Measurements from ENCODE around the gene HSPA4.

Gene HSPA4

DNA sequence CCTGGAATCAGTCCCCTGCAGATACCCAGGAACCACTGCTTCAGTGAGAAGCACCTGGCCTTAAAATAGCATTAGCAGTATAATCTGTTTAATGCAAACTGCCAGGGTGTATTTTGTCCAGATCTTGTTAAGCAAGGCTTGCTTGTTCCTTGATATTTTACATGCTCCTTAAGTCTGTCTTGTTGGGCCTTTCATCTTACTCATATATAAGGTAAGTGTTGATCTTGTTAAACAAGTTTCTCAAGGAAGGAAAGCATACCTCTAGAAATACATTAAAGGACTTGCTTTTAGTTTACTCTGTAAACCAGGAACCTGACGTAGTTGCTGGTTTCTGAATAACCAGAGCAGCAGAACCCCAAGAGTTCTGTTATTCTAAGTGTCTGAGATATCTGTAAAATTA lies 13.7 kb downstream of the HSPA4 start:
- Histone ChIP-seq H3K27ac (ENCODE audit: poor library complexity, severe bottlenecking) (no peak overlapping the region), H3K27me3 (ENCODE audit: insufficient read depth, poor library complexity, severe bottlenecking) (no peaks in the 10 kb centered on the region), H3K9me3 (ENCODE audit: severe bottlenecking) (no peaks in the 10 kb centered on the region), H3K4me1 (ENCODE audit: insufficient read depth, poor library complexity, severe bottlenecking) (peaks cover 11% of the 10 kb centered on the region), H3K4me3 (ENCODE audit: severe bottlenecking) (no peak overlapping the region), H3K36me3 (ENCODE audit: low read depth) (peaks cover 60% of the 10 kb centered on the region)
- ATAC-seq (ENCODE audit: low read depth) = no peak; the same call in 2 of the 3 replicates
- no peak for DNase-seq (ENCODE audit: low spot score)
- TF ChIP-seq, protein P1, sequence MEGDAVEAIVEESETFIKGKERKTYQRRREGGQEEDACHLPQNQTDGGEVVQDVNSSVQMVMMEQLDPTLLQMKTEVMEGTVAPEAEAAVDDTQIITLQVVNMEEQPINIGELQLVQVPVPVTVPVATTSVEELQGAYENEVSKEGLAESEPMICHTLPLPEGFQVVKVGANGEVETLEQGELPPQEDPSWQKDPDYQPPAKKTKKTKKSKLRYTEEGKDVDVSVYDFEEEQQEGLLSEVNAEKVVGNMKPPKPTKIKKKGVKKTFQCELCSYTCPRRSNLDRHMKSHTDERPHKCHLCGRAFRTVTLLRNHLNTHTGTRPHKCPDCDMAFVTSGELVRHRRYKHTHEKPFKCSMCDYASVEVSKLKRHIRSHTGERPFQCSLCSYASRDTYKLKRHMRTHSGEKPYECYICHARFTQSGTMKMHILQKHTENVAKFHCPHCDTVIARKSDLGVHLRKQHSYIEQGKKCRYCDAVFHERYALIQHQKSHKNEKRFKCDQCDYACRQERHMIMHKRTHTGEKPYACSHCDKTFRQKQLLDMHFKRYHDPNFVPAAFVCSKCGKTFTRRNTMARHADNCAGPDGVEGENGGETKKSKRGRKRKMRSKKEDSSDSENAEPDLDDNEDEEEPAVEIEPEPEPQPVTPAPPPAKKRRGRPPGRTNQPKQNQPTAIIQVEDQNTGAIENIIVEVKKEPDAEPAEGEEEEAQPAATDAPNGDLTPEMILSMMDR (IDR thresholded peaks at IDR 0.05; ENCODE audit: poor library complexity, severe bottlenecking) = no peak

DNA sequence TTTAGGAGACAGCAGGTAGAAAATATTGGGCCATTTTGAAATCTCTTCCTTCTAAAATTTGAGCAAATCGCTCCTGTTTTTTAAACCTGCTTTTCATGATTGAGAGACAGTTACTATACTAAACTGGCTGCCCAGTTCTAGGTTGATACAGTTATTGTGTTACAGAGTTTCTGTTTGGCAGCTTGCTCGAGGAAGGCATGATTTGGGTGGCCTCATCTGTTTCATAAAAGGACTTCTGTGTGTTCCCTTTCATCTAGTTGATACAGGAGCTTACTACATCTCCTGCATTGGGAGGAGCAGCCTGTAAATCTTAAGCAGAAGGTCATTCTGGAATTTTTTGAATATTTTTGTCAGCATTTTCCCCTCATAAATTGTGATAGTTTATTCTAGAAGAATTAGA lies 14.2 kb downstream of the HSPA4 start:
- TF ChIP-seq, protein P1 (IDR thresholded peaks at IDR 0.05; ENCODE audit: poor library complexity, severe bottlenecking) = no peak

DNA sequence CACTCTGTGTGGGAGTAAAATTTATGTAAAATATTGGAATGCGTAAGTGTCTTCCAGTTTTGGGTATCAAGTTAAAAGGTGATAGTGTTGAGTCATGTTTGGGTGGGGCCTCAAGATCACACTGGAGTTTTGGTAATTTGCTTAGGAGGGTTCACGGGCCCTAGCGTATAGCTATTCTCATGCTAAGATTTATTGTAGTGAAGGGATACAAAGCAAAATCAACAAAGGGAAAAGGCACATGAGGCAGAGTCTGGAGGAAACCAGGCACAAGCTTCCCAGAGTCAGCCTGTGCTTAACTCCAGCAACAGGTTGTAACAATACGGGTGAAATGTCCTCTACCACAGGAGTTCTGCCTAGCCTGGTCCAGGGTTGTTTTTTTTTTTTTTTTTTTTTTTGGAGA lies 20.2 kb downstream of the HSPA4 start:
- Histone ChIP-seq H3K27ac (ENCODE audit: poor library complexity, severe bottlenecking) (no peak overlapping the region), H3K36me3 (ENCODE audit: low read depth) (peaks cover 93% of the 10 kb centered on the region)
- DNase-seq (ENCODE audit: low spot score) = no peak

More for the DNA sequence above, 14.2 kb downstream of the HSPA4 start:
- H3K36me3 ChIP-seq (ENCODE audit: low read depth) = peaks cover 66% of the 10 kb centered on the region
- no peaks in the 10 kb centered on the region for H3K9me3 ChIP-seq (ENCODE audit: severe bottlenecking)
- no peak overlapping the region for H3K27ac ChIP-seq (ENCODE audit: poor library complexity, severe bottlenecking)
- H3K4me1 ChIP-seq (ENCODE audit: insufficient read depth, poor library complexity, severe bottlenecking) = peaks cover 11% of the 10 kb centered on the region
- H3K27me3 ChIP-seq (ENCODE audit: insufficient read depth, poor library complexity, severe bottlenecking) = no peaks in the 10 kb centered on the region
- no peak overlapping the region for H3K4me3 ChIP-seq (ENCODE audit: severe bottlenecking)
- DNase-seq (ENCODE audit: low spot score) = no peak
- ATAC-seq (ENCODE audit: low read depth) = no peak

DNA sequence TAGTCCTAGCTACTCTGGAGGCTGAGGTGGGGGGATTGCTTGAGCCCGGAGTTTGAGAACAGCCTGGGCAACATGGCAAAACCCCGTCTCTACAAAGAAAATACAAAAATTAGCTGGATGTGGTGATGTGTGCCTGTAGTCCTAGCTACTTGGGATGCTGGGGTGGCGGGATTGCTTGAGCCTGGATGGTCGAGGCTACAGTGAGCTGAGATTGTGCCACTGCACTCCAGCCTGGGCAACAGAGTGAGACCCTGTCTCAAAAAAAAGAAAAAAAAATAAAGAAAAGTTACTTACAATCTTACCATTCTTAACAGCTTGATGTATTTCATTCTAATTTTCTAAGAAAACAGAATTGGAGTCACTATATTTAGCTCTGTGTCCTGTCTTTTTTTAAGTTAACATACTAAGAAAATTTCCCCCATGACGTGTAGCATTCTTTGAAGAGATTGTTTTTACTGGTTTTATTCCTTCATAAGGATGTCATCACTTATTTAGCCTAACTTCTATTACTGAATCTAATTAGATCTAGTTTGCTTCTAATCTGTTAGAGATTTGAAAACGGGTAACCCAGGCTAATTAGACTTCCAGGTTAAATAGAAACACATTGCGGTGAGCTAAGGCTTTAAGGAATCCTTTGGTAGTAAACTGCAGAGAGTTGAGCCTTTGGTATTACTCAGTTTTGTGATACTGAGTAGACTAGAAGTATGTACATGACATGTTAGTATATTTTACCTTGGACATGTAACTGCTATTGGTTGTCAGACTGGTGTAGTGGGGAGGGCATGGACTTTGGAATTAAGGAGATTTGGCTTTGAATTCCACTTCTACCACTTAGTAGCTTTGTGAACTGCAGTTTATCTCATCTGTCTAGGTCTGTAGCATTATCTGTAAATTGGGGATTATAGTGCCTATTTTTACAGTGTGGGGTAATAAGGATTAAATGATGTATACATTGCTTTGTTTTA lies 24.0 kb downstream of the HSPA4 start:
- H3K4me1 ChIP-seq (ENCODE audit: insufficient read depth, poor library complexity, severe bottlenecking) = no peaks in the 10 kb centered on the region
- ATAC-seq (ENCODE audit: low read depth) (no peak), DNase-seq (ENCODE audit: low spot score) (no peak)
- H3K27me3 ChIP-seq (ENCODE audit: insufficient read depth, poor library complexity, severe bottlenecking) = no peaks in the 10 kb centered on the region
- H3K36me3 ChIP-seq (ENCODE audit: low read depth) = peaks cover 82% of the 10 kb centered on the region
- no peak overlapping the region for H3K27ac ChIP-seq (ENCODE audit: poor library complexity, severe bottlenecking)
- H3K9me3 ChIP-seq (ENCODE audit: severe bottlenecking) = no peaks in the 10 kb centered on the region
- TF ChIP-seq, protein P1 (IDR thresholded peaks at IDR 0.05; ENCODE audit: poor library complexity, severe bottlenecking) = no peak
- H3K4me3 ChIP-seq (ENCODE audit: severe bottlenecking) = no peak overlapping the region

More for the DNA sequence above, 20.2 kb downstream of the HSPA4 start:
- ATAC-seq (ENCODE audit: low read depth) = no peak; the same call in 2 of the 3 replicates
- H3K27me3 ChIP-seq (ENCODE audit: insufficient read depth, poor library complexity, severe bottlenecking) = no peaks in the 10 kb centered on the region
- TF ChIP-seq, protein P1 (IDR thresholded peaks at IDR 0.05; ENCODE audit: poor library complexity, severe bottlenecking) = no peak
- no peaks in the 10 kb centered on the region for H3K9me3 ChIP-seq (ENCODE audit: severe bottlenecking)
- H3K4me1 ChIP-seq (ENCODE audit: insufficient read depth, poor library complexity, severe bottlenecking) = no peaks in the 10 kb centered on the region
- H3K4me3 ChIP-seq (ENCODE audit: severe bottlenecking) = no peak overlapping the region

DNA sequence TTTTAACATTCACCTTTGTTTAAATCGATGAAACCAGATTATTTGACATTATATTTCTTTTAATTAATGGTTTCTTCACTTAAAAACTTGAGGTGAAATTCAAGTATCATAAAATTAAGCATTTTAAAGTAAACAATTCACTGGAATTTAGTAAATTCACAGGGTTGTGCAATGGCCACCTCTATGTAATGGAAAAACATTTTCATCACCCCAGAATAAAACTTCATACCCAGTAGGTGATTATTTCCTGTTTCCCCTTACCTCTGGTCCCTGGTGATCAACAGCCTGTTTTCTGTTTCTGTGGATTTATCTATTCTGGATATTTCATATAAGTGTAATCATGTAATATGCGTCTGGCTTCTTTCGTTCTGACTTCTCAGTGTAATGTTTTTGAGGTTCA lies 27.2 kb downstream of the HSPA4 start:
- DNase-seq (ENCODE audit: low spot score) (no peak), ATAC-seq (ENCODE audit: low read depth) (no peak)
- Histone ChIP-seq H3K27ac (ENCODE audit: poor library complexity, severe bottlenecking) (no peak overlapping the region), H3K36me3 (ENCODE audit: low read depth) (peaks cover 83% of the 10 kb centered on the region), H3K4me1 (ENCODE audit: insufficient read depth, poor library complexity, severe bottlenecking) (no peaks in the 10 kb centered on the region), H3K9me3 (ENCODE audit: severe bottlenecking) (no peaks in the 10 kb centered on the region), H3K27me3 (ENCODE audit: insufficient read depth, poor library complexity, severe bottlenecking) (no peaks in the 10 kb centered on the region), H3K4me3 (ENCODE audit: severe bottlenecking) (no peak overlapping the region)
- TF ChIP-seq, protein P1 (IDR thresholded peaks at IDR 0.05; ENCODE audit: poor library complexity, severe bottlenecking) = no peak

Measured in RWPE2 (cell line).